Smooth muscle cell (in vitro differentiated cells): Measurements from ENCODE around the gene HMGXB3. TPM values are rescaled to one million over a fixed set of nuclear protein-coding genes. Genes with fewer than 3 reads are reported as not detected.

Source experiments
- DNase-seq: peaks from one replicate; lab custom pipeline; 2025; ENCODE audit not compliant: unreplicated experiment; lab: John Stamatoyannopoulos, UW
- H2AFZ ChIP-seq: fragments of 200-600 bp; sonication (generic); 2 replicates; pipeline ENCODE4 v1.6.0; 2016; ENCODE audit warnings: antibody characterized with exemption, low read depth, mild to moderate bottlenecking
- H3F3A ChIP-seq: fragments of 200-600 bp; sonication (generic); 2 replicates; pipeline ENCODE4 v1.6.0; 2017; ENCODE audit warnings: antibody characterized with exemption, low read depth
- H3K27ac ChIP-seq: fragments of 200-600 bp; sonication (generic); 2 replicates; pipeline ENCODE4 v1.5.1; 2016; ENCODE audit warnings: low read depth, mild to moderate bottlenecking
- H3K27me3 ChIP-seq: fragments of 200-600 bp; sonication (generic); 2 replicates; pipeline ENCODE4 v1.6.1; 2016; ENCODE audit warnings: low read depth, mild to moderate bottlenecking
- H3K36me3 ChIP-seq: fragments of 200-600 bp; sonication (generic); 2 replicates; pipeline ENCODE4 v1.5.1; 2016; ENCODE audit warnings: low read depth
- H3K4me1 ChIP-seq: fragments of 200-600 bp; sonication (generic); 2 replicates; pipeline ENCODE4 v1.5.1; 2016; ENCODE audit warnings: low read depth
- H3K4me2 ChIP-seq: fragments of 200-600 bp; sonication (generic); 2 replicates; pipeline ENCODE4 v1.6.0; 2016; ENCODE audit warnings: mild to moderate bottlenecking
- H3K4me3 ChIP-seq: fragments of 200-600 bp; sonication (generic); 2 replicates; pipeline ENCODE4 v1.5.1; 2016; ENCODE audit warnings: mild to moderate bottlenecking
- H3K79me2 ChIP-seq: fragments of 200-600 bp; sonication (generic); 2 replicates; pipeline ENCODE4 v1.6.0; 2016; ENCODE audit warnings: low read depth, mild to moderate bottlenecking
- H3K9ac ChIP-seq: fragments of 200-600 bp; sonication (generic); 2 replicates; pipeline ENCODE4 v1.6.0; 2016; ENCODE audit warnings: low read depth
- H3K9me3 ChIP-seq: fragments of 200-600 bp; sonication (generic); replicated peaks from 2 replicates; pipeline ENCODE4 v1.5.1; 2016; ENCODE audit warnings: low read depth
- H4K20me1 ChIP-seq: fragments of 200-600 bp; sonication (generic); 2 replicates; pipeline ENCODE4 v1.6.0; 2016; ENCODE audit warnings: low read depth
- CTCF ChIP-seq: fragments of 200-600 bp; sonication (generic); IDR thresholded peaks from 2 replicates; pipeline ENCODE4 v1.5.1; 2017; ENCODE audit warnings: borderline replicate concordance, mild to moderate bottlenecking, antibody characterized with exemption; ENCODE audit not compliant: insufficient read depth, poor library complexity, severe bottlenecking
- WGBS: methylation state at CpG from one replicate; pipeline ENCODE4 v1.1.7; 2016; ENCODE audit warnings: low lambda C conversion rate; 5-methylcytosine and 5-hydroxymethylcytosine counted together
- polyA plus RNA-seq: library from polyadenylated mRNA; unstranded; fragments of >200 nt; fragmentation: Nextera tagmentation; extraction: Ambion mirVana; gene quantifications from 2 replicates; pipeline ENCODE4 v1.2.1, GENCODE V29; 2016
- total RNA-seq: library from RNA; depleted of rRNA; stranded (reverse); fragments of >200 nt; gene quantifications from 2 replicates; pipeline ENCODE4 v1.2.3, GENCODE V29; 2014

The HMGXB3 gene
- total and polyA plus RNA-seq, 2 experiments from 2014 or later, result 31.4 to 41.8 TPM

- WGBS, result 95% methylated on average over 6 of the region's 6 CpGs
Measured at GRCh38 chr5:150052226-150052955, 51.9 kb downstream of the HMGXB3 start.

GRCh38 chr5:150052956-150053712 lies 52.6 kb downstream of the HMGXB3 start:
- Histone ChIP-seq H3K9me3 (no peaks in the 10 kb centered on the region), H3K27me3 (no peaks in the 10 kb centered on the region), H3F3A (peaks cover 7% of the 10 kb centered on the region), H3K27ac (peak overlapping the region; percentile 85), H3K79me2 (no peaks in the 10 kb centered on the region), H3K4me2 (peak overlapping the region; percentile 40), H4K20me1 (no peaks in the 10 kb centered on the region), H3K4me3 (no peak overlapping the region), H2AFZ (no peak overlapping the region), H3K36me3 (peaks cover 4% of the 10 kb centered on the region), H3K4me1 (peaks cover 11% of the 10 kb centered on the region), H3K9ac (peak overlapping the region; percentile 57)
- no peak for TF ChIP-seq CTCF
- 38% methylated on average over 9 of the region's 9 CpGs for WGBS
- no peak for DNase-seq

More at GRCh38 chr5:150052226-150052955, 51.9 kb downstream of the HMGXB3 start:
- H3K36me3 ChIP-seq, result peaks cover 10% of the 10 kb centered on the region
- H3K4me2 ChIP-seq, result peak overlapping the region; percentile 40
- no peaks in the 10 kb centered on the region for H3K9me3 ChIP-seq
- H3K27me3 ChIP-seq, result no peaks in the 10 kb centered on the region
- no peaks in the 10 kb centered on the region for H4K20me1 ChIP-seq
- H2AFZ ChIP-seq, result no peak overlapping the region
- H3K79me2 ChIP-seq, result no peaks in the 10 kb centered on the region
- peaks cover 7% of the 10 kb centered on the region for H3F3A ChIP-seq
- DNase-seq, result no peak
- no peak for TF ChIP-seq CTCF
- peak overlapping the region; percentile 85 for H3K27ac ChIP-seq
- peaks cover 5% of the 10 kb centered on the region for H3K4me1 ChIP-seq
- peak overlapping the region; percentile 57 for H3K9ac ChIP-seq
- no peak overlapping the region for H3K4me3 ChIP-seq

- Histone ChIP-seq H3K4me3 (no peak overlapping the region), H3F3A (peaks cover 7% of the 10 kb centered on the region), H3K27me3 (no peaks in the 10 kb centered on the region), H2AFZ (no peak overlapping the region), H3K27ac (peak overlapping the region; percentile 85), H4K20me1 (no peaks in the 10 kb centered on the region), H3K4me2 (peak overlapping the region; percentile 40), H3K9me3 (no peaks in the 10 kb centered on the region), H3K36me3 (peaks cover 3% of the 10 kb centered on the region), H3K4me1 (peaks cover 11% of the 10 kb centered on the region), H3K9ac (peak overlapping the region; percentile 57), H3K79me2 (no peaks in the 10 kb centered on the region)
- DNase-seq, result no peak
- WGBS, result 92% methylated on average over 12 of the region's 14 CpGs
- no peak for TF ChIP-seq CTCF
Measured at GRCh38 chr5:150053713-150054392, 53.3 kb downstream of the HMGXB3 start.
